NCI-H748 treated with DMSO at 0.1 percent for 48 hours (cell line): ENCODE data around the gene CST6.

ENCODE experiments used
- DNase-seq: peaks from one replicate; lab custom pipeline; 2025; lab: John Stamatoyannopoulos, UW

CST6 gene, protein sequence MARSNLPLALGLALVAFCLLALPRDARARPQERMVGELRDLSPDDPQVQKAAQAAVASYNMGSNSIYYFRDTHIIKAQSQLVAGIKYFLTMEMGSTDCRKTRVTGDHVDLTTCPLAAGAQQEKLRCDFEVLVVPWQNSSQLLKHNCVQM

GRCh38 chr11:66011785-66012303 is at the start of gene CST6:
TSS of gene CST6 (plus strand) at chr11:66012008. CDS start at chr11:66012045, 37 bp downstream.
- no peak for DNase-seq

DNA sequence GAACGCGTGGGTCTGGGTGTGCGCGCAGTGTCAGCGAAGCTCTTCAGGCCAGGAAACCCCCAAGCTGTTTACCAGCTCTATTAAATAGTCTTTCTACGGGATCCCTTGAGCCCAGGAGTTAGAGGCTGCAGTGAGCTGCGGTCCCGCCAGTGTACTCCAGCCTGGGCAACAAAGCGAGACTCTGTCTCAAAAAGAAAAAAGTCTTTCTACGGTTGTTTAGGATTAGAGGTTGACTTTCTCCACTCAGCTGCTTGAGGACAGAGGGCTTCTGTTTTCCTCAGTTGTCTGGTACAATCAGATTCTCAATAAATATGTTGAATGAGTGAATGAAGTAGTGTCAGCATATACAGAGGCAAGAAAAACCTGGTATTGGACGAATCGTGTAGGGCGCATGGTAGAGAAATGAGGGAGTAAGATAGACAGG is 49.7 kb upstream of the CST6 start:
- no peak for DNase-seq

DNA sequence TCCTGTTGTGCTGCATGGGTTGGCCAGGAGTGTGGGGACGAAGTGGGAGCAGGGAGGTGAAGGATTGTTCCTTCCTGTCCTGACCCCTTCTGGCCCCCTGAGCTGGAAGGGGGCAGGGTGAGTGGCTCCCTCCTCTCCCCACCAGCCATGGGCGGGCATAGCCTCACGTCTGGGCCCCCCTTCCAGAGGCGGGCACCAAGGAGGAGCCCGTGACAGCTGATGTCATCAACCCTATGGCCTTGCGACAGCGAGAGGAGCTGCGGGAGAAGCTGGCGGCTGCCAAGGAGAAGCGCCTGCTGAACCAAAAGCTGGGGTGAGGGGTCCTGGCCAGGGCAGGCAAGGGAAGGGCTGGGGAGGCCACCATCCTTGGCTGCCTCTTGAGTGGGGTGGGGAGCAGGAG is 46.9 kb upstream of the CST6 start:
- DNase-seq: no peak

DNA sequence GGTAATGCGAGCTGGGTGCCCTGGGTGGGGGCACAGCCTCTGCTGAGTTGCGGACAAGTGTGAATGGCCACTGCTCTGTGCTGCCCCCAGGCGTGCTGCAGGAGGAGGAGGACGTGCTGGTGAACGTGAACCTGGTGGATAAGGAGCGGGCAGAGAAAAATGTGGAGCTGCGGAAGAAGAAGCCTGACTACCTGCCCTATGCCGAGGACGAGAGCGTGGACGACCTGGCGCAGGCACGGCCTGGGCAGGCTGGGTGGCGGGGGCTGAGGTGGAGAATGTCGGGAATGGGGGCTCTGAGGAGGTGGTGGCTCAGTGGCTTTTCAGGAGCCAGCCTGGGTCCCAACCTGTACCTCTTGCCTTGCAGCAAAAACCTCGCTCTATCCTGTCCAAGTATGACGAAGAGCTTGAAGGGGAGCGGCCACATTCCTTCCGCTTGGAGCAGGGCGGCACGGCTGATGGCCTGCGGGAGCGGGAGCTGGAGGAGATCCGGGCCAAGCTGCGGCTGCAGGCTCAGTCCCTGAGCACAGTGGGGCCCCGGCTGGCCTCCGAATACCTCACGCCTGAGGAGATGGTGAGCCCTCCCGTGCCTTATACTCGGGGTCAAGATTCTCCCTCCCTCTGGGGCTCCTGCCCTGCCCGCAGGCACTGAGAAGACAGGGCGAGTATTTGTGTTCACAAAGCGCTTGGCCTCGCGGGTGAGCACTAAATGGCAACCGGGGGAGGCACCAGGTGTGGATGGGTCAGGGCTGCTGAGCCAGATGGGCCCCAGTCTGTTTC is 45.6 kb upstream of the CST6 start:
- DNase-seq: no peak

- DNase-seq: no peak
Observed at GRCh38 chr11:65967329-65967934, 44.4 kb upstream of the CST6 start.

GRCh38 chr11:65968600-65969482 is 43.0 kb upstream of the CST6 start:
- DNase-seq: no peak

DNA sequence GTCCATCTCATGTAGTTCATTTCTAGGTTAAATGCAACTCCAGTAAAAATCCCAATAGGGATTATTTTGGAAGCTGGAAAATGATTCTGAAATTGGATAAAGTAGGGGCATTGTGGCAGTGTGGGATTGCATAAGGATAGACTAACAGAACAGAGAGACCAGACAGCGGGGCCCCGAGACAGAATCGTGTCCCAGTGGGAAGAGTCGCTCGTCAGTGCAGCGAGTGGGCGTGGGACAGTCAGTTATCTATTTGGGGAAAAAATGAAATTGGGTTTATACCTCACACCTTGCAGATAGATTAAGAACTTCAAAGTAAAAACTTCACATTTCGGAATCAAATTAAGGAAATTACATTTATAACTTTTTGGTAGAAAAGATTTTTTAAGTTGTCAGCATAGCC is 39.7 kb upstream of the CST6 start:
- DNase-seq: no peak

DNA sequence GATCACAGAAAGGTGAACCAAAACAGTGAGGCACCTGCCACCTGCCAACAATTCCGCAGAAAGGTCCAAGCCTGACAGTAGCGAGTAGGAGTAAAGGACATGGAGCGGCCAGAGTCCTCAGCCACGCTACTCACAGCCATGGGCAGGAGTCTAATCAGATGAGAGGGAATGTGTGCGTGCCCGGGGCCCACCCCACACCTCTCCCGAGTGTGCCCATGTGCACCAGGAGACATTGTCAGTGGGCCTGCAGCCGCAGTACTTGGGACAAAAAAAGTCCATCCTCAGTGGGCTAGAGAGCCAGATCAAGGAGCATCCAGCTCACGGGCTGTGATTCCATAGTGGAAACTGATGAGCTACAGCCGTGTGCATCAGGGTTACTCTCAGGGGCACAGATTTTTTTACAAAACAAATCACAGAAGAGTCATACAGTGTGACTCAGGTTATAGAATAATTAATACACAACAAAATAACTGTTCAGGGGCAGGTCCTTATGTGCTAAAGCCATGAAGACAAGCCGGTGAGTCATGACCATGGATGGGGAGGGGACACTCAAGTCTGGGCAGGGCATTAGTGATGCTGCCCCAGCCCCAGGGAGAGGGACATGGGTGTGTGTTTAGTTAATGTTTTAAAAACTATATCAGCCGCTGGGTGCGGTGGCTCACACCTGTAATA is 38.2 kb upstream of the CST6 start:
- no peak for DNase-seq

DNA sequence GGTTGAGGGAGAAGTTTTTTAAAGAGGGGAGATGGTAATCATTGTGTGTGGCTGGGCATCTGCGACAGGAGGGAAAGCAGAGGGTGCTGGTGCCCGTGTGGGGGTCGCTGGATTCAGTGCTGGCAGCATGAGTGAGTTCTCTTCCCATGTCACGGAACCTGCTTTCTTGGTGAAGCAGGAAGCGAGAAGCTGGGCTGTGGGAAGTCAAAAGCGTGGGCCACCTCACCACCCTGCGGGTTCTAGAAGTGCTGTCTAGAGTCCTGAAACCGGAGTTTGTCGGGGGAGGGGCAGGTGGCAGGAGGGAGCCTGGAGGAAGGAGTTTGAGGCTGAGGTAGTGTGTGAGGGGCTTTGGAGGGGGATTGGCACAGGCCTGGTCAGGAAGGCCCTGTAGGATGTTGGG is 36.0 kb upstream of the CST6 start:
- no peak for DNase-seq

- no peak for DNase-seq
Observed at GRCh38 chr11:65976216-65977176, 35.3 kb upstream of the CST6 start.

DNA sequence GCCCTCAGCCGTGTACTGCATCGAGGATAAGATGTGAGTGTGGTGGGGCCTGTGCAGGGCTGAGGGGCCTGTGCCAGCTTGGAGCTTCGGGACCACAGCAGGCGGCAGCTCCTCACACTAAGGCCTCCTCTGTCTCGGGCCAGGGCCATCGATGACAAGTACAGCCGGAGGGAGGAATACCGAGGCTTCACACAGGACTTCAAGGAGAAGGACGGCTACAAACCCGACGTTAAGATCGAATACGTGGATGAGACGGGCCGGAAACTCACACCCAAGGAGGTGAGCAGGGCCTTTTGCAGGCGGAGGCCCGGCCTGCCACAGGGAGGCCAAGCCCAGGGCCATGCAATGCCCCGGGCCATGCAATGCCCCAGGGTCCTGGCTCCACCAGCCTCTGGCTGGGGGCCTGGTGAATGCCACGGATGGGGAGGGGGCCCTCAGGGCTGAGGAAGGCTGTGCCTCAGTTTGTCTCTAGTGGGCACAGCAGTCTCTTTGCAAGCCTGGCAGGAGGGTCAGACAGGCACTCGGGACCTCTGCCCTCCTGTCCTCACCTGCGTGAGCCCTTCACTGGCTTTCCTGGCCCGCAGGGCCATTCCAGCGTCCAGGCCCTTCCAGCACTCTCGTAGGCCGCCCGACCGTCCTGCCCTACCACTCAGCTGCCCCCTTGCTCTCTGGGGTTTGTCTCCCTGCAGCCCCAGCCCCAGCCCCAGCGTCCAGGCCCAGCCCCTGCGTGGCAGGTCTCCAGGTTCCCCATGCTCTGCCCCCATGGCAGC is 34.0 kb upstream of the CST6 start:
- no peak for DNase-seq

GRCh38 chr11:65978391-65979238 is 33.2 kb upstream of the CST6 start:
- no peak for DNase-seq

DNA sequence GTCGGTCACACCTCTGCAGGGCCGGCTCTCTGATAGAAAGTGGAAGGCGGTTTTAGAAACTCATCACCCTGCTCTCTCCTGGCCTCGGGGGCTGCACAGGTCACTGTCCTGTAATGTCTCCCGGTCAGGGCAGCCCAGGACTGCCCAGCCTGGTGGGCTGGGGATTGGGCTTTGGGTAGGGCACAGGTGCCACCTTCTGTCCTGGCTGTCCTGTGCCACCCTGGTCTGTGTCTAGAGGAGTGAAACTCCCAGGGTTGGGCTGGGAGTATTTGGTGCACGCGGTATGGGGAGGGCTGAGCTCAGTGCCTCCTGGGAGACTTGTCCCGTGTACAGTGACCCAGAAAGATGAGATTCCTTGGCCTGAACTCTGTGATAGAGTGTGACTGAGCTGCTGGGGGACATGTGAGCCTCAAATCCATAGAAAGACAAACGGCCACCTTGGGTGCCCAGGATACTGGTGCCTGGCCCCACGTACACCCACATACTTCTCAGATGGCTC is 32.5 kb upstream of the CST6 start:
- DNase-seq: no peak

DNA sequence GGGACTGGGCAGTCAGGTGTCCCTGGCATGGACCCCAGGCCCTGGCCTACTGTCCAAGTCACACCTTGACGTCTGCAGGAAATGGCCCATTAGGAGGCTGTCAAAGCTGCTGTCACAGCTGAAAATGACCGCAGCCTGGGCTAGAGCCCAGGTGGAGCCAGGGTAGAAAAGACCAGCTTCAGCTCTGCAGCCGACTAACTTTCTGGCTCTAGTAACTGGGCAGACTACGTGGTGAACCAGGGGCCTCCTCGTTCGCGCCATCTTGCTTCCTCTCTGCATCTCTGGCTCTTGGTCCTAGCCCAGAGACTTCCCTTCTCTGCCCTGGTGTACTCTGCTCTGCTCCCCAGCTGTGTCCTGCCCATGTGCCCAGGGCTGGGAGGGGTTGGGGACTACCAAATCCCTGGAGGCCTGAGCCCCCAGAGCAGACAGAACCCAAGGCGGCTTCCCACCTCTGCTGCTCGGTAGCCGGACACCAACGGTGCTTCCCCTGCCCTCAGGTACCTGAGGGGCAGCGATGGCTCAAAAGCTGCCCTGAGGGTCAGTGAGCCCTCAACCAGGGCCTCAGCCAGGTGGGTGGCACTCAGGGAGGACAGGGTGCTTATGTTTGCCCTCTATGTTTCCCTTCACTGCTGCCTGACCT is 30.6 kb upstream of the CST6 start:
- no peak for DNase-seq

DNA sequence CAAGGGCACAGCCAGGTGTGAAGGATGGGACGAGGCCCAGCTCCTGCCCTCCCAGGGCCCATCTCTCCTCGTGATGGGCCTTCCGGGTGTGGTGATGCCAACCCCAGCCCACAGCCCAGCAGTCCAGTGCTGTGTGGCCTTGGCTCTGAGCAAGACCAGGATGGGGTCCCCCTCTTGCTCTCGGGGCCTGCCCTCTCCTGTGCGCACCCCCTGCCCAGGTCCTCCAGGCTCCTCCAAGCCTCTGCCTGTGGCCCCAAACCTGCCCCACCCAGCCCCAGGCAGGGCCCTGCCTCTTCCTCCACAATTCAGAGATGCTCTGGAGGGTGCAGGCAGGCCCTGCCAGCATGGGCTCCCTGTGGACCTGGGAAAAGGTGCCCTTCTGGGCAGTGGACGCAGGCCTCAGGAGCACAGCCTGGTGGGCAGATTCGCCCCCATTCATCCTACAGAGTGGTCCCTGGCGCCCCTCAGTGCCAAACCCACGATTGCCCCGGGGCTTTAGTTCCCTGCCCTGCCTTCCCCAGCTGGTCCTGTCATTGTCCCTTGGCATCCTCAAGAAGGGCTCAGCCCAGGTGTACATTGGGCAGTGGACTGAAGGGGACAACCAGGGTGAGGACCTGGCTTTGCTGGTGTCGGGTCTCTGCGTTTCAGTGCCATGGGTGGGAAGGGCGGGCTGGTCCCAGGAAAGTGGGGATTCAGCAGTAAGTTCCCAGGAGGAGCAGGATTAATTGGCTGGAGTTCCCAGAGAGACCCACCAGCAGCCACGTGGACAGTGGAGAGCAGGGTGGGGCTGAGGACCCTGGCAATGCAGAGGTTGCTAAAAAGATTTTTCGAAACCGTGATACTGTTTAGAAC is 29.6 kb upstream of the CST6 start:
- no peak for DNase-seq

DNA sequence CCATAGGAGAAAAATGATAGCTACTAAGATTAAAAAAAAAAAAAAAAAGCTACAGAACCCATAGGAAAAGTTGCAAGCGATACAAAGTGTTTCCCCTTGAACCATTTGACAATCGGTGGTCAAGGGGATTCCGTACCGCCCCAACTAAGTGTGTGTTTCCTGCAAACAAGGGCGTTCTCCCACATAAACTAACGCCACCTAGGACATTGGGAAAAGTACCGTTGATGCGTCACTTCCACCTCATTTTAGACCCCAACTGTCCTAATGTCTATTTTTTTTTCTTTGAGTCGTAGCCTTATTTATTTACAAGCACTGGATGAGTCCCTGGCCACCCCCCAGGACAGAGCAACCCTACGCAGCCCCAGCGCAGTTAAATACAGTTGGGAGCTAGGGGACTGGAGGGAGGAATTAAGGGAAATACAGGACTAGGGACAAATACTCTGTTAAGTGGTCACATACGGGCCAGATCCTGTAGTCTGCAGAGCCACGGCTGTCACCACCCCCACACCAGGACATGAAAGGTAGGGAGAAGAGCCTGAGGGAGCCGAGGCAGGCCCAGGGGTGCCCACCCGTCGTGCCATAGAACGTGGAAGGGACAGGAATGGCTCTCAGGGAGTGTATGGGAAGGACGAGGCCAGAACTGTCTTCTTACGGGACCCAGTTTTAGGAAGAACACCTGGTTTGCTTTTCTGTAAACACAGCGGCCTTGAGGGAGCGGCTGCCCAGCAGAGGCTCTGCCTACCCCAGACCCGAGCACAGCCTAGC is 28.8 kb upstream of the CST6 start:
- DNase-seq: no peak
